Thymus (tissue), 14 donors: ENCODE data around the gene PPFIBP2. TPM values are rescaled to one million over a fixed set of nuclear protein-coding genes. Genes with fewer than 3 reads are reported as not detected.

Source experiments
- DNase-seq, 9 donors: peaks; one replicate each; pipeline ENCODE4 v3.0.0-alpha.2; 2013; ENCODE audit warnings: low spot score in 9 of 9, low read depth in 6 of 9, missing footprints in 1 of 9
- H3K27ac ChIP-seq, 2 donors: one replicate each; pipeline ENCODE4 v1.5.1; 2013; ENCODE audit warnings: control low read depth in 1 of 2, low read depth in 1 of 2, low read length in 1 of 2, mild to moderate bottlenecking in 1 of 2, moderate library complexity in 1 of 2
- H3K27me3 ChIP-seq, 2 donors: one replicate each; pipeline ENCODE4 v1.5.1; 2013; ENCODE audit warnings: low read length in 1 of 2; ENCODE audit not compliant: control insufficient read depth in 2 of 2, insufficient read depth in 1 of 2
- H3K36me3 ChIP-seq, 2 donors: one replicate each; pipeline ENCODE4 v1.5.1; 2013; ENCODE audit warnings: low read length in 1 of 2, mild to moderate bottlenecking in 1 of 2, moderate library complexity in 1 of 2; ENCODE audit not compliant: control insufficient read depth in 2 of 2, insufficient read depth in 2 of 2
- H3K4me1 ChIP-seq, 2 donors: one replicate each; pipeline ENCODE4 v1.5.1; 2013; ENCODE audit warnings: low read length in 2 of 2; ENCODE audit not compliant: control insufficient read depth in 2 of 2, insufficient read depth in 2 of 2
- H3K4me3 ChIP-seq, 2 donors: one replicate each; pipeline ENCODE4 v1.5.1; 2013; ENCODE audit warnings: low read length in 2 of 2, control low read depth in 1 of 2, mild to moderate bottlenecking in 1 of 2
- H3K9me3 ChIP-seq, 2 donors: one replicate each; pipeline ENCODE4 v1.5.1; 2013; ENCODE audit warnings: low read length in 1 of 2, mild to moderate bottlenecking in 1 of 2; ENCODE audit not compliant: control insufficient read depth in 2 of 2, insufficient read depth in 1 of 2
- WGBS: extraction: QIAGEN DNeasy Blood & Tissue Kit; methylation state at CpG from one replicate; pipeline ENCODE4 v1.1.7; 2013; 5-methylcytosine and 5-hydroxymethylcytosine counted together
- long read RNA-seq, 10 donors: transcript quantifications; one replicate each; lab custom pipeline, GENCODE V29; 2026
- polyA plus RNA-seq: library from polyadenylated mRNA; stranded (reverse); fragments of 200-250 nt; gene quantifications from one replicate; pipeline ENCODE4 v1.2.3, GENCODE V29; 2013
- total RNA-seq: library from RNA; stranded (reverse); fragments of 120-200 nt; gene quantifications from one replicate; pipeline ENCODE4 v1.2.4, GENCODE V29; 2013
- donor health status: healthy.

The PPFIBP2 gene
- total RNA-seq (6.0 TPM), polyA plus RNA-seq (5.6 TPM)
- long read RNA-seq, donor 1, result 0 reads
- long read RNA-seq, donor 2, result 0 reads
- long read RNA-seq, donor 3, partial matches to known transcripts, result 0 of 1 reads
- long read RNA-seq, donor 3, other reads (novel, unspliced or antisense), result 0 of 1 reads
- long read RNA-seq, donor 4, result 0 reads
- long read RNA-seq, donor 5, partial matches to known transcripts, result 0 of 2 reads
- long read RNA-seq, donor 5, other reads (novel, unspliced or antisense), result 0 of 2 reads
- long read RNA-seq, donor 6, result 0 reads
- long read RNA-seq, donor 7, result 0 reads
- long read RNA-seq, donor 8, result 0 reads
- long read RNA-seq, donor 9, result 0 reads
- long read RNA-seq, donor 10, result 0 reads

DNA sequence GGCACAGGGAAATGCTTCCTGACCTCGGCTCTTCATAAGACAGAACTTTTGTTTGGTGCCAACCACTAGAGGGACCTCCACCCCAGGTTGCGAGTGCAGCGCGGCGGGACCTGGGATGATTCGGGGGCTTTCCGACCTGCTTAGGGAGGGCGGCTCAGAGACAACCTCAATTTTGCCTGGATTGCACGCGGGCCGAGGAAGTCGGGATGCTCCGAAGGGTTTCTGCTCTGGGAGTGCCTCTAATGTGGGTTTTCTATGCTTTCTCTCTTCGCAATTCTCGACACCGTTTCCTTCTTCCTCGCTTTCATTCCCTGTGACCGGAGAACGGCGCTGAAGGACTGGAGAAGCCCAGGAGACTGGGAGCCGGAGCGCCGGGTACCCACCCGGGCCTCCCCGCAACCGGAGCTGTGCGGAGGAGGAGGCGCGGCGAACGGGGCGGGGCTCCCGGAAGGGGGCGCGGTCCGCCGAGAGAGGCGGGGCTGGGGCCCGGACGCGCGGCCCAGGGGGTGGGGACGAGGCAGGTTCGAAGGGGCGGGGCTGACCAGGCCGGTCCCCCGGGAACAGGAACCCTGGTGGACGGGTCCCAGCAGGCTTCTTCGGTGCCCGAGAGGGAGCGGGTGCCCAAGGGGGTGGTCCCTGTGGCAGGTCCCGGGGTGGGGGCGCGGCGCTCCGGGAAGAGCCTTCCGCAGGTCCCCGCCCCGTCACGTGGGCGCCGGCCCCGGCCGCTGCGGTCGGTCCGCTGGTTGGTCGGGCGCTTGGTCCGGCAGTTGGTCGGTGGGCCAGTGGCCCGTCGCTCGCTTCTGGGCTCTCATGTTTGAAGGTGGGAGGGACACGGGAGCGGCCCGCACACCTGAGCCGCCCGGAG is at the start of gene PPFIBP2:
Gene PPFIBP2, plus strand, starts transcription at position 766 of the 865 bp plus-strand sequence. CDS start 35,477 bp downstream, outside the sequence.
- Histone ChIP-seq H3K27me3 (peaks cover 14 to 46% of the 10 kb centered on the region in 2 donors), H3K4me1 (peaks cover 16 to 19% of the 10 kb centered on the region in 2 donors), H3K4me3 (peak within 1 kb of the TSS; percentile 60 to 85), H3K36me3 (no peaks in the 10 kb centered on the region), H3K9me3 (peaks cover 0 to 4% of the 10 kb centered on the region in 2 donors), H3K27ac (peak within 1 kb of the TSS; percentile 74 to 85)
- WGBS, result under 1% methylated on average over 79 of the region's 79 CpGs
- DNase-seq, result peak in 8 of 9 donors; percentile 19 to 72 (median 48)

DNA sequence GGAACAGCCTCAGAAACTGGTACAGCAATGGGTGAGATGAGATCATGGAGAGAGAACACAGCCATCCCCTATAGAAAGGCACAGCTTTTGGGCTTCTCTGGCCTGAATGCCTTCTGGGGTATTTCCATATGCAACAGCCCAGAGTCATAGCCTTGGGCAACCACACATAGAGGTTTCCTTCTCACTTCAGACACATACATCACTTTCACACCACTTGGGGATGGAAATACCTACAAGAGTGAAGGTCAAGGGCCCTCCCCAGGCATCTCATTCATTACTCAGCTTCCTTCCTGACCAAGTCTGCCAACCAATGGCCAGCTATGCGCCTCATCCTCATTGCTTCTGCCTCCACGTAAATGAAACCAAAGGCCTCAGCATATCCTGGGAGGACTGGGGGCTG is 46.1 kb upstream of the PPFIBP2 start:
- Histone ChIP-seq H3K4me3 (no peak overlapping the region), H3K27me3 (no peaks in the 10 kb centered on the region), H3K9me3 (no peaks in the 10 kb centered on the region), H3K27ac (no peak overlapping the region), H3K4me1 (no peaks in the 10 kb centered on the region), H3K36me3 (no peaks in the 10 kb centered on the region)
- 95% methylated on average over 2 of the region's 2 CpGs for WGBS
- DNase-seq, result no peak

- no peak overlapping the region for H3K27ac ChIP-seq
- no peak overlapping the region for H3K4me3 ChIP-seq
- 97% methylated on average over 5 of the region's 5 CpGs for WGBS
- no peaks in the 10 kb centered on the region for H3K36me3 ChIP-seq
- no peaks in the 10 kb centered on the region for H3K27me3 ChIP-seq
- no peak for DNase-seq
- H3K9me3 ChIP-seq, result no peaks in the 10 kb centered on the region
- H3K4me1 ChIP-seq, result no peaks in the 10 kb centered on the region
Measured at GRCh38 chr11:7469351-7469865, 44.4 kb upstream of the PPFIBP2 start.

GRCh38 chr11:7471071-7471470 is 42.7 kb upstream of the PPFIBP2 start:
- H3K4me3 ChIP-seq, result no peak overlapping the region
- H3K36me3 ChIP-seq, result no peaks in the 10 kb centered on the region
- no peaks in the 10 kb centered on the region for H3K4me1 ChIP-seq
- no peak overlapping the region for H3K27ac ChIP-seq
- no peaks in the 10 kb centered on the region for H3K27me3 ChIP-seq
- WGBS, result 94% methylated on average over 7 of the region's 7 CpGs
- H3K9me3 ChIP-seq, result no peaks in the 10 kb centered on the region
- DNase-seq, result no peak

GRCh38 chr11:7473717-7474116 is 40.1 kb upstream of the PPFIBP2 start:
- Histone ChIP-seq H3K27ac (no peak overlapping the region), H3K4me1 (no peaks in the 10 kb centered on the region), H3K27me3 (no peaks in the 10 kb centered on the region), H3K36me3 (no peaks in the 10 kb centered on the region), H3K9me3 (no peaks in the 10 kb centered on the region), H3K4me3 (no peak overlapping the region)
- DNase-seq, result no peak
- 78% methylated on average over 1 of the region's 1 CpG for WGBS

GRCh38 chr11:7480113-7480512 is 33.7 kb upstream of the PPFIBP2 start:
- no peaks in the 10 kb centered on the region for H3K36me3 ChIP-seq
- H3K4me1 ChIP-seq, result no peaks in the 10 kb centered on the region
- no peak for DNase-seq
- no peaks in the 10 kb centered on the region for H3K27me3 ChIP-seq
- WGBS, result 77% methylated on average over 2 of the region's 2 CpGs
- no peak overlapping the region for H3K4me3 ChIP-seq
- no peak overlapping the region for H3K27ac ChIP-seq
- no peaks in the 10 kb centered on the region for H3K9me3 ChIP-seq

GRCh38 chr11:7484131-7484530 is 29.7 kb upstream of the PPFIBP2 start:
- H3K36me3 ChIP-seq, result no peaks in the 10 kb centered on the region
- 94% methylated on average over 3 of the region's 3 CpGs for WGBS
- DNase-seq, result no peak
- no peak overlapping the region for H3K27ac ChIP-seq
- no peaks in the 10 kb centered on the region for H3K27me3 ChIP-seq
- H3K9me3 ChIP-seq, result no peaks in the 10 kb centered on the region
- no peaks in the 10 kb centered on the region for H3K4me1 ChIP-seq
- H3K4me3 ChIP-seq, result no peak overlapping the region

DNA sequence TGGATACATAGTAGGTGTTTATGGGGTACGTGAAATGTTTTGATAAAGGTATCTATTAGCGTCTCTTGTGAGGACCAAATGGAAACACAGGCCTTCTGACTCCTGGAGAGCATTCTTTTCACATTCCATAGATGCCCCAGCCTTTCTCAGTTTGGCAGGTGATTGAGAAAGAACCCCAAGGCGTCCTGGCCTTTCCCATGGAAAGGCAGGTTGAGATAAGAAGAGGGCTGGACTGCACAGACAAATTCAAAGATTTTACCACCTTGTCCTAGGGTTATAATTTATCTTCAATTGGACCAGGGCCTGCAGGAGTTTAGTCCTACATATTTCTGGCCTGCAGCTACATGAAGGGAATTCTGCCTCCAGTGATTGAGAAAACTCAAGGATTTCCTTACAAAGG is 29.2 kb upstream of the PPFIBP2 start:
- Histone ChIP-seq H3K27me3 (no peaks in the 10 kb centered on the region), H3K4me3 (no peak overlapping the region), H3K9me3 (no peaks in the 10 kb centered on the region), H3K4me1 (no peaks in the 10 kb centered on the region), H3K36me3 (no peaks in the 10 kb centered on the region), H3K27ac (no peak overlapping the region)
- 90% methylated on average over 3 of the region's 3 CpGs for WGBS
- no peak for DNase-seq
